NB4 (cell line): ENCODE results near the gene UTP11.

Experiments
- POLR2A ChIP-seq: IDR thresholded peaks from 2 replicates; pipeline ENCODE4 v1.6.1; 2011; ENCODE audit warnings: mild to moderate bottlenecking; ENCODE audit not compliant: insufficient read length; ENCODE audit errors: extremely low read depth
- TF ChIP-seq, protein P1 (sequence below): IDR thresholded peaks from one replicate; pipeline ENCODE4 v1.5.1; 2012; ENCODE audit warnings: low read depth, low read length
- TF ChIP-seq, protein P2 (sequence below): IDR thresholded peaks from 2 replicates; pipeline ENCODE4 v1.6.1; 2011; ENCODE audit warnings: low read depth, low read length

DNA sequence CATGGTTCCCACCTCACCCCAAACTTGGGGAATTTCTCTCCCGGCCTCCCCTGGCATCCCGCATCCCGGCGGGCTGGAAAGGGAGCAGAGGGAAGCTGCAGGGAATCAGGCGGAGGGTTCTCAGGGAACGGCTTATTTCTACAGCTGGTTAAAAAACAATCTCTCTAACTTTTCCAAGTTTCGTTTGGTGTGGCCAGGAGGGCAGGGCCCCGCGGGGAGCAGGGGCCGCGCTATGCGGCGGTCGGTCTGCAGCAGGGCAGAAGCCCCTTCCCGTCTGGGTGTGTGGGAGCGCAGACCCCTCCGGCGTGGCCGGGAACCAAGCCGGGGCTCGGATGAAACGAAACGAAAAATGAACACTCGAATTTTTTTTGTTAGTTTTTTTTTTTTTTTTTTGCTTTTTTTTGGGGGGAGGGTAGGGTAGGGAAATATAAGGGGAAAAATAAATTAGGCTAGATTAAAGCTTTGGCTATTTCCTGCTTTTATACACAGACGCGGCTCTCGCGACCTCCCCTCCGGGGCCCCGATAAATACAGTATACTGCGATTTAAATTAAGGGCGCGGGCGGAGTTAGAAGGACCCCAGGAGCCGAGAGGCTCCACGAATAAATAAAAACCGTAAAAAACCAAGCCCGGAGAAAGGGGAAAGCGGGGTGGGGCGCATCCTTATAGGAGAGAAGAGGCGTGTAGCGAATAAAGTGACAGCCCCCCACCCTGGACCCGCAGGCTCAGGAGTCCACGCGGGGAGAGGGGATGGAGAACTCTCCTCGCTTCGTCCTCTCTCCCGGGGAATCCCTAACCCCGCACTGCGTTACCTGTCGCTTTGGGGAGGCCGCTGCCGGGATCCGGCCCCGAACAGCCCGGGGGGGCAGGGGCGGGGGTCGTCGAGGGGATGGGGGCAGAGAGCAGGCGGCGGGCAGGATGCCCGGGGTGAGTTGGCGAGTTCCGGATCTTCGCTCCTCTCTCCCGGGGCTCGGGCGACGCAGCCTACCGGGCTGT is 32.0 kb downstream of the UTP11 start:
- TF ChIP-seq POLR2A: no peak
- TF ChIP-seq, protein P1, sequence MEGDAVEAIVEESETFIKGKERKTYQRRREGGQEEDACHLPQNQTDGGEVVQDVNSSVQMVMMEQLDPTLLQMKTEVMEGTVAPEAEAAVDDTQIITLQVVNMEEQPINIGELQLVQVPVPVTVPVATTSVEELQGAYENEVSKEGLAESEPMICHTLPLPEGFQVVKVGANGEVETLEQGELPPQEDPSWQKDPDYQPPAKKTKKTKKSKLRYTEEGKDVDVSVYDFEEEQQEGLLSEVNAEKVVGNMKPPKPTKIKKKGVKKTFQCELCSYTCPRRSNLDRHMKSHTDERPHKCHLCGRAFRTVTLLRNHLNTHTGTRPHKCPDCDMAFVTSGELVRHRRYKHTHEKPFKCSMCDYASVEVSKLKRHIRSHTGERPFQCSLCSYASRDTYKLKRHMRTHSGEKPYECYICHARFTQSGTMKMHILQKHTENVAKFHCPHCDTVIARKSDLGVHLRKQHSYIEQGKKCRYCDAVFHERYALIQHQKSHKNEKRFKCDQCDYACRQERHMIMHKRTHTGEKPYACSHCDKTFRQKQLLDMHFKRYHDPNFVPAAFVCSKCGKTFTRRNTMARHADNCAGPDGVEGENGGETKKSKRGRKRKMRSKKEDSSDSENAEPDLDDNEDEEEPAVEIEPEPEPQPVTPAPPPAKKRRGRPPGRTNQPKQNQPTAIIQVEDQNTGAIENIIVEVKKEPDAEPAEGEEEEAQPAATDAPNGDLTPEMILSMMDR: no peak
- TF ChIP-seq, protein P2, sequence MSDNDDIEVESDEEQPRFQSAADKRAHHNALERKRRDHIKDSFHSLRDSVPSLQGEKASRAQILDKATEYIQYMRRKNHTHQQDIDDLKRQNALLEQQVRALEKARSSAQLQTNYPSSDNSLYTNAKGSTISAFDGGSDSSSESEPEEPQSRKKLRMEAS: no peak
